Chondrocyte (in vitro differentiated cells): ENCODE data around the gene MAML3. TPM values are rescaled to one million over a fixed set of nuclear protein-coding genes. Genes with fewer than 3 reads are reported as not detected.

Source experiments
- DNase-seq: peaks from one replicate; pipeline ENCODE4 v3.0.0; 2021; ENCODE audit warnings: mixed read lengths, low spot score
- H3K27ac Mint-ChIP-seq: one replicate; pipeline ENCODE4 v1.8.0; 2021; ENCODE audit warnings: mild to moderate bottlenecking, moderate library complexity, mixed read lengths; ENCODE audit not compliant: unreplicated experiment
- H3K27me3 Mint-ChIP-seq: 2 replicates; pipeline ENCODE4 v1.8.0; 2021; ENCODE audit warnings: low read depth, mixed read lengths
- H3K36me3 Mint-ChIP-seq: 2 replicates; pipeline ENCODE4 v1.8.0; 2021; ENCODE audit warnings: low read depth, mixed read lengths
- H3K4me1 Mint-ChIP-seq: 2 replicates; pipeline ENCODE4 v1.8.0; 2021; ENCODE audit warnings: low read depth, mild to moderate bottlenecking, mixed read lengths
- H3K4me3 Mint-ChIP-seq: one replicate; pipeline ENCODE4 v1.8.0; 2021; ENCODE audit warnings: mild to moderate bottlenecking, moderate library complexity, mixed read lengths; ENCODE audit not compliant: unreplicated experiment
- H3K9me3 Mint-ChIP-seq: 2 replicates; pipeline ENCODE4 v1.8.0; 2021; ENCODE audit warnings: low read depth, mixed read lengths
- CTCF ChIP-seq: fragments of 200-600 bp; sonication (generic); IDR thresholded peaks from 2 replicates; pipeline ENCODE4 v1.5.0; 2021; ENCODE audit warnings: antibody characterized with exemption, mild to moderate bottlenecking, moderate library complexity
- total RNA-seq: library from RNA; stranded (reverse); gene quantifications from 3 replicates; pipeline ENCODE4 v1.2.1, GENCODE V29; 2021

The MAML3 gene
- total RNA-seq, 1 donor from 2014 or later: 1.6 TPM

GRCh38 chr4:139828966-139829664 lies 324.9 kb downstream of the MAML3 start:
- no peak for DNase-seq
- no peaks in the 10 kb centered on the region for H3K36me3 Mint-ChIP-seq
- no peak for TF ChIP-seq CTCF
- H3K27ac Mint-ChIP-seq: no peak overlapping the region
- no peak overlapping the region for H3K4me3 Mint-ChIP-seq
- H3K9me3 Mint-ChIP-seq: no peaks in the 10 kb centered on the region
- H3K27me3 Mint-ChIP-seq: peaks cover 5% of the 10 kb centered on the region
- no peaks in the 10 kb centered on the region for H3K4me1 Mint-ChIP-seq

- no peak overlapping the region for H3K27ac Mint-ChIP-seq
Measured at GRCh38 chr4:139826426-139826825, 327.6 kb downstream of the MAML3 start.

GRCh38 chr4:139825523-139826014 lies 328.4 kb downstream of the MAML3 start:
- H3K4me3 Mint-ChIP-seq: no peak overlapping the region
- H3K4me1 Mint-ChIP-seq: no peaks in the 10 kb centered on the region
- TF ChIP-seq CTCF: no peak
- H3K36me3 Mint-ChIP-seq: no peaks in the 10 kb centered on the region
- no peak for DNase-seq
- peaks cover 3% of the 10 kb centered on the region for H3K9me3 Mint-ChIP-seq
- H3K27ac Mint-ChIP-seq: no peak overlapping the region
- H3K27me3 Mint-ChIP-seq: no peaks in the 10 kb centered on the region

More at GRCh38 chr4:139826426-139826825, 327.6 kb downstream of the MAML3 start:
- Mint-ChIP-seq H3K36me3 (no peaks in the 10 kb centered on the region), H3K27me3 (no peaks in the 10 kb centered on the region), H3K4me3 (no peak overlapping the region), H3K9me3 (no peaks in the 10 kb centered on the region), H3K4me1 (no peaks in the 10 kb centered on the region)
- no peak for DNase-seq
- TF ChIP-seq CTCF: no peak

GRCh38 chr4:139824882-139825522 lies 329.0 kb downstream of the MAML3 start:
- H3K36me3 Mint-ChIP-seq: no peaks in the 10 kb centered on the region
- no peak for DNase-seq
- H3K9me3 Mint-ChIP-seq: peaks cover 3% of the 10 kb centered on the region
- no peak for TF ChIP-seq CTCF
- H3K27me3 Mint-ChIP-seq: no peaks in the 10 kb centered on the region
- H3K4me1 Mint-ChIP-seq: no peaks in the 10 kb centered on the region
- no peak overlapping the region for H3K27ac Mint-ChIP-seq
- H3K4me3 Mint-ChIP-seq: no peak overlapping the region

GRCh38 chr4:139823746-139824145 lies 330.2 kb downstream of the MAML3 start:
- Mint-ChIP-seq H3K4me3 (no peak overlapping the region), H3K9me3 (peaks cover 3% of the 10 kb centered on the region), H3K36me3 (no peaks in the 10 kb centered on the region), H3K27me3 (no peaks in the 10 kb centered on the region), H3K27ac (no peak overlapping the region), H3K4me1 (no peaks in the 10 kb centered on the region)
- TF ChIP-seq CTCF: no peak
- no peak for DNase-seq
